Parathyroid adenoma (tissue), 2 donors: ENCODE results near the gene RBPJ.

Experiments
- H2AFZ ChIP-seq: fragments of 300-600 bp; sonication (generic); one replicate; pipeline ENCODE4 v1.7.0; 2017; ENCODE audit warnings: antibody characterized with exemption, mild to moderate bottlenecking
- H3K27ac ChIP-seq: fragments of 300-600 bp; sonication (generic); one replicate; pipeline ENCODE4 v1.7.0; 2017
- H3K27me3 ChIP-seq: fragments of 300-600 bp; sonication (generic); one replicate; pipeline ENCODE4 v1.7.0; 2017; ENCODE audit warnings: low read length; ENCODE audit not compliant: control insufficient read depth, insufficient read depth
- H3K36me3 ChIP-seq: fragments of 300-600 bp; sonication (generic); one replicate; pipeline ENCODE4 v1.7.0; 2017; ENCODE audit warnings: low read length; ENCODE audit not compliant: control insufficient read depth, insufficient read depth
- H3K4me1 ChIP-seq: fragments of 300-600 bp; sonication (generic); one replicate; pipeline ENCODE4 v1.7.0; 2017; ENCODE audit warnings: control low read depth
- H3K4me2 ChIP-seq: fragments of 300-600 bp; sonication (generic); one replicate; pipeline ENCODE4 v1.7.0; 2017; ENCODE audit warnings: low read length
- H3K4me3 ChIP-seq: fragments of 300-600 bp; sonication (generic); one replicate; pipeline ENCODE4 v1.7.0; 2017; ENCODE audit warnings: low read depth, low read length
- H3K79me2 ChIP-seq: fragments of 300-600 bp; sonication (generic); one replicate; pipeline ENCODE4 v1.7.0; 2017; ENCODE audit warnings: control low read depth
- H3K9ac ChIP-seq: fragments of 300-600 bp; sonication (generic); one replicate; pipeline ENCODE4 v1.7.0; 2017; ENCODE audit warnings: mild to moderate bottlenecking
- H3K9me3 ChIP-seq: fragments of 300-600 bp; sonication (generic); one replicate; pipeline ENCODE4 v1.7.0; 2017; ENCODE audit warnings: low read length; ENCODE audit not compliant: control insufficient read depth
- CTCF ChIP-seq: fragments of 300-600 bp; sonication (generic); IDR thresholded peaks from one replicate; pipeline ENCODE4 v1.7.0; 2017; ENCODE audit warnings: antibody characterized with exemption, mild to moderate bottlenecking
- donor health status: primary hyperparathyroidism.

RBPJ gene

DNA sequence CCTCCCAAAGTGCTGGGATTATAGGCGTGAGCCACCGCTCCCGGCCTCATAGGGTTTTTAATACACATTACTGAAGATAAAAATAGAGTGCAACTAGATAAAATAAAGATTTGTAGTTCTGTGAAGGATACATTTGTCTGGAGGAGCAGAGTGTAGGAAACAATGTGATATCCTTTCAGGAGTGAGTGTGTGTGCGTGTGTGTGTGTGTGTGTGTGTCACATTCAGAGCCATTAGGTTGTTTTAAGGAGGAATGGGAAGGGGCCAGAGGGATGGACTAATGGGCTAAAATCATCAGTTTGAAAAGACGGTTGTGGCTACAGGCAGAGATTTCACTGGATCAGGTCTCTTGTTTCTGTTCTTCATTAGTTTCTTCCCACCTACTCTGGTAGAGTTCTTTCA is 40.0 kb downstream of the RBPJ start:
- no peak for TF ChIP-seq CTCF
- no peak overlapping the region for H3K27ac ChIP-seq
- no peaks in the 10 kb centered on the region for H3K79me2 ChIP-seq

DNA sequence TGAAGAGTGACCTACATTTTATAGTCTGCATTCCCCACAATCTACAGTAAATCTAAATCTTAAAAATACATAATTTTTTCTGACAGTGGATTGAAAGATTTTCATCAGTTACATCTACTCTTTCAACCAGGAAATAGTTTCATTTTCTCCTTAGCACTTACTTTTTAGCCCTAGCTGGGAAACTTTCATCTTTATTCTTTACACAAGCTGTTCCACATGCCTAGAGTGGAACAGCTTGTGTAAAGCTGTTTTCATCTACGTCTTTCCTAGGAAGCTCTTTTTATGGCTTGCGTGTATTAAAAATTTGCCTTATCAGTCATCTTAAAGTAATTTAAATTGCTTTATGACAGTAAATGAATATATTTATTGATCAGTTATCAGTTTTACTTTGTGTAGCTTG is 40.5 kb downstream of the RBPJ start:
- Histone ChIP-seq H3K27ac (no peak overlapping the region), H3K36me3 (no peaks in the 10 kb centered on the region), H3K9me3 (no peaks in the 10 kb centered on the region), H3K79me2 (no peaks in the 10 kb centered on the region), H3K4me3 (no peak overlapping the region), H3K27me3 (no peaks in the 10 kb centered on the region), H2AFZ (no peak overlapping the region), H3K4me1 (no peaks in the 10 kb centered on the region), H3K9ac (no peak overlapping the region), H3K4me2 (no peak overlapping the region)
- TF ChIP-seq CTCF, result no peak

More for the DNA sequence above, 40.0 kb downstream of the RBPJ start:
- H3K4me2 ChIP-seq, result no peak overlapping the region
- H3K9ac ChIP-seq, result no peak overlapping the region
- no peaks in the 10 kb centered on the region for H3K36me3 ChIP-seq
- H3K4me1 ChIP-seq, result no peaks in the 10 kb centered on the region
- no peaks in the 10 kb centered on the region for H3K9me3 ChIP-seq
- no peaks in the 10 kb centered on the region for H3K27me3 ChIP-seq
- no peak overlapping the region for H3K4me3 ChIP-seq
- H2AFZ ChIP-seq, result no peak overlapping the region

DNA sequence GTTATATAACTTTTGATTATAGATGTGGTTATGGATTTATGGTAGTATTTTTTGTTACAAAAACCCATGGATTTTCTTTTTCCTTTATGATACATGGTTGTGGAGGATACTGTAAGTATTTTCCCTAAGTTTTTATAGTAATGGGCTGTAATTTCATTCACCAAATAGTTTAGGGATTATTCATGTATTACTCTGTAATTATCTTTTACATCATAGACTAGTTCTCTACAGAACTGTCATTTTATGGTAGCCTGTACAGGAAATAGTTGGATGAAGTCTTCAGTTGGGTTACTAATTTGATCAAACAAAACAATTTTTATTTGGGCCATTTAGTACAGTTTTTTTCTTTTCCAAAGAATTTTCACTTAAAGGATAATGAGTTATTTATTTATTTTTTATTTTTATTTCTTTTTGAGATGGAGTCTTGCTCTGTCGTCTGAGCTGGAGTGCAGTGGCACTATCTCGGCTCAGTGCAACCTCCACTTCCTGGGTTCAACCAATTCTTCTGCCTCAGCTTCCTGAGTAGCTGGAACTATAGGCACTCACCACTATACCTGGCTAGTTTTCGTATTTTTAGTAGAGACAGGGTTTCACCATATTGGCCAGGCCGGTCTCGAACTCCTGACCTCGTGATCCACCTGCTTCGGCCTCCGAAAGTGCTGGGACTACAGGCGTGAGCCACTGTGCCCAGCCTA is 42.1 kb downstream of the RBPJ start:
- H3K9me3 ChIP-seq, result no peaks in the 10 kb centered on the region
- H3K4me3 ChIP-seq, result no peak overlapping the region
- H3K36me3 ChIP-seq, result no peaks in the 10 kb centered on the region
- H3K4me1 ChIP-seq, result no peaks in the 10 kb centered on the region
- no peak overlapping the region for H3K9ac ChIP-seq
- H3K4me2 ChIP-seq, result no peak overlapping the region
- no peak overlapping the region for H2AFZ ChIP-seq
- no peaks in the 10 kb centered on the region for H3K27me3 ChIP-seq
- TF ChIP-seq CTCF, result no peak
- peaks cover 4% of the 10 kb centered on the region for H3K79me2 ChIP-seq
- H3K27ac ChIP-seq, result no peak overlapping the region

DNA sequence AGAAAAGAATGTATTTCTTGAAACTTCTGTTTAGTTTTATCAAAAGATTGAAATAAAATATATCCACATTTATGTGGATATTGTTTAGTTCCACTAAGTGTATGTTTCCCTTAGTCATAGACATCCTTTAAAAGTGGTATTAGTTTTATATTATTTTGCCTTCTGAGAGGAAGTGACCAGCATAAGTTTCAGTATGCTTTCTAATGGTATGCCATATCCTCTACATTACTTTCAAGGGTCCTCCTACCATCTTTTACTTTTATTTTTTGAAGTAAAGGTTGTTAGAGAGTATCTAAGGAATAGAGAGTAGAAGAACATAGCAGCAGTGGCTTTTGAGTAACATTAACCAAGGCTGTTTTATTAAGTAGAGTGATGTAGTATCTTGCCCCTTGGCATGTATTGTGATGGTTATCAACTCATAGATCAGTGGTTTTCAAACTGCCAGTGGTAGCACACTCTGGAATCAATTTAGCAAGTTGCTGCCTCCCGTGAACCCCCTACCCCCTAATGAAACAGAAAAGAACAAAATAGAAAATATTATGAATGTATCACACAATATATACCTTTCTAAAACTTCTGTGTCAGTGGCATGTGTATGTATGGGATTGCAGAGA is 44.8 kb downstream of the RBPJ start:
- Histone ChIP-seq H3K4me3 (no peak overlapping the region), H3K9ac (no peak overlapping the region), H3K79me2 (peaks cover 4% of the 10 kb centered on the region), H2AFZ (no peak overlapping the region), H3K4me2 (no peak overlapping the region), H3K4me1 (no peaks in the 10 kb centered on the region), H3K27me3 (no peaks in the 10 kb centered on the region), H3K9me3 (no peaks in the 10 kb centered on the region), H3K27ac (no peak overlapping the region), H3K36me3 (no peaks in the 10 kb centered on the region)
- no peak for TF ChIP-seq CTCF

GRCh38 chr4:26367811-26368210 is 47.0 kb downstream of the RBPJ start:
- Histone ChIP-seq H3K36me3 (no peaks in the 10 kb centered on the region), H3K4me1 (no peaks in the 10 kb centered on the region), H3K79me2 (peaks cover 4% of the 10 kb centered on the region), H3K27ac (no peak overlapping the region), H3K9me3 (no peaks in the 10 kb centered on the region), H3K4me2 (no peak overlapping the region), H3K4me3 (no peak overlapping the region), H2AFZ (no peak overlapping the region), H3K27me3 (no peaks in the 10 kb centered on the region), H3K9ac (no peak overlapping the region)
- no peak for TF ChIP-seq CTCF
